ENCODE measurements around the gene ARHGAP26. TPM values are rescaled to one million over a fixed set of nuclear protein-coding genes. Genes with fewer than 3 reads are reported as not detected.

ARHGAP26 gene
- total and polyA plus RNA-seq, 2 experiments from 2014 or later, result 9.5 to 16.8 TPM

DNA sequence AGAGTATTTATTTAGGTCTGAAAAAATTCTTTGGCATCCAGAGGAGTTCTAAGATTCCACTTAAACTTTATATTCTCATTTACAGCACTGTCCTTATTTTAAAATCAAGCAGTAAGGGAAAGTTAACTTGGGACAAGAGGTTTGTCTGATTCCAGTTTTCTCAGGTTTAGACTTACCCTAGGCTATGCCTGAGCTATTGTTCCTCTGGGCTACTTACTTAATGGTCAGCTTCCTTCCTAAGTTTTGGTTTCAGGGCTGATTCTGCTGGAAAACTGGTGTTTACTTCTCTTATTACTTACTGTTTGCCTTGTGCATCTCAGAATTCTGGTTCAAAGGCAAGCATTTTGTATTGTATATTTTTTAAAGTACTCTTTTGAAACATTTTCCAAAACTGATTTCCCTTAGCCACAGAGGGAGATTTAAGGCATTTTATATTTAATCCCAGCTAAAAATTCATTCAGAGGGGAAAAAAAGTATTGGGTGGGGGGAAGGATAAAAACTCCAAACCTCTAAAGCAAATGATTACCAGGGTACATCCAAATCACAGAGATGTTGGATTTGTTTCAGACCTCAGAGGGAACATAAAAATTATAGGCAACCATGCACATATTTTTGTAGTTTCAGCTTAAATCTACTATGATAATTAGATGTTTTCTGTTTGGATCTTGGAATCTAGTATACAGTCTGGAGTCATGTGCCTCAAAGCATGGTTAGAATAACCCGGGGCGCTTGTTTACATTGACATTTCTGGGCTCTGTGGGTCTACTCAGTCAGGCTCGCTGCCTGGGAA lies 290.0 kb downstream of the ARHGAP26 start:
- no peaks in the 10 kb centered on the region for H3F3A ChIP-seq (replicated peaks; ENCODE audit: low read depth)
- ATAC-seq (no peak), DNase-seq (ENCODE audit: low spot score) (no peak)
- Mint-ChIP-seq H3K27me3 (ENCODE audit: insufficient read depth, low read depth, poor library complexity) (peaks cover 2% of the 10 kb centered on the region), H3K36me3 (ENCODE audit: low read depth) (peaks cover 11% of the 10 kb centered on the region), H3K4me3 (no peak overlapping the region), H3K4me1 (peaks cover 20% of the 10 kb centered on the region), H3K9me3 (no peaks in the 10 kb centered on the region), H3K27ac (no peak overlapping the region)
- no peak overlapping the region for H3K4me3 ChIP-seq
- H3K27ac ChIP-seq (ENCODE audit: low read depth), result no peak overlapping the region
- 0 out of 2 replicates have a peak, but pooled peaks cover 7% of the 10 kb centered on the region for H3K4me1 ChIP-seq (ENCODE audit: insufficient read depth)
- no peaks in the 10 kb centered on the region for H3K79me2 ChIP-seq (replicated peaks; ENCODE audit: insufficient read depth)
- no peaks in the 10 kb centered on the region for H4K20me1 ChIP-seq (replicated peaks; ENCODE audit: insufficient read depth)
- TF ChIP-seq ZNF114 (CRISPR knock-in tag; IDR thresholded peaks at IDR 0.05) (no peak), REST (IDR thresholded peaks at IDR 0.05; ENCODE audit: unreplicated experiment) (no peak), NANOG (IDR thresholded peaks at IDR 0.05; ENCODE audit: borderline replicate concordance) (no peak), CREB1 (CRISPR knock-in tag; IDR thresholded peaks at IDR 0.05; ENCODE audit: low read depth) (no peak), EZH2phosphoT487 (IDR thresholded peaks at IDR 0.05; ENCODE audit: unreplicated experiment) (no peak), ZNF462 (CRISPR knock-in tag; IDR thresholded peaks at IDR 0.05) (no peak), ZNF331 (CRISPR knock-in tag; IDR thresholded peaks at IDR 0.05; ENCODE audit: low read depth) (no peak)
- H3K27me3 ChIP-seq (ENCODE audit: insufficient read depth), result no peaks in the 10 kb centered on the region
- H3K9me2 ChIP-seq (ENCODE audit: insufficient read depth), result 0 out of 2 replicates have a peak, but pooled peaks cover 3% of the 10 kb centered on the region
- H3K4me2 ChIP-seq, result no peak overlapping the region
- no peak overlapping the region for H2AFZ ChIP-seq
- no peaks in the 10 kb centered on the region for H3K36me3 ChIP-seq (ENCODE audit: insufficient read depth)

Measured in GM23338 (cell line).